HepG2 (cell line): Measurements from ENCODE around the gene ST6GALNAC2. TPM values are rescaled to one million over a fixed set of nuclear protein-coding genes. Genes with fewer than 3 reads are reported as not detected.

Source experiments
- FOXA3 ChIP-seq: IDR thresholded peaks from 2 replicates; pipeline ENCODE4 v1.6.1; 2016; ENCODE audit warnings: missing genetic modification reagents, missing compliant biosample characterization
- HINFP ChIP-seq: sonication (generic); formaldehyde crosslinking; IDR thresholded peaks from 2 replicates; pipeline ENCODE4 v1.4.0; 2020; ENCODE audit warnings: low read depth, mild to moderate bottlenecking, missing genetic modification reagents
- HMGXB4 ChIP-seq, 2 experiments: sonication (generic) in 1 of 2; formaldehyde crosslinking in 1 of 2; IDR thresholded peaks; 2 replicates each; pipeline versions ENCODE4 v1.4.0 to v1.6.1; 2018 to 2020; ENCODE audit warnings: missing genetic modification reagents in 2 of 2, borderline replicate concordance in 1 of 2, low read depth in 1 of 2, mild to moderate bottlenecking in 1 of 2, missing biosample characterization in 1 of 2
- NFIB ChIP-seq: sonication (generic); formaldehyde crosslinking; IDR thresholded peaks from 2 replicates; pipeline ENCODE4 v1.9.0; 2021; ENCODE audit warnings: missing genetic modification reagents, mild to moderate bottlenecking, borderline replicate concordance
- PLRG1 ChIP-seq: fragments of 450-650 bp; conservative IDR thresholded peaks from 2 replicates; pipeline ENCODE4 v1.6.1; 2016
- REPIN1 ChIP-seq: sonication (generic); formaldehyde crosslinking; IDR thresholded peaks from 2 replicates; pipeline ENCODE4 v1.8.0; 2022; ENCODE audit warnings: missing genetic modification reagents, low read depth, mild to moderate bottlenecking, borderline replicate concordance
- SAP130 ChIP-seq: IDR thresholded peaks from 2 replicates; pipeline ENCODE4 v1.6.1; 2016; ENCODE audit warnings: low read depth
- SIN3B ChIP-seq: fragments of 150-350 bp; IDR thresholded peaks from 2 replicates; pipeline ENCODE4 v1.6.1; 2014; ENCODE audit warnings: low read length
- SMARCE1 ChIP-seq: fragments of 450-650 bp; IDR thresholded peaks from 2 replicates; pipeline ENCODE4 v1.6.1; 2017; ENCODE audit warnings: borderline replicate concordance
- TFE3 ChIP-seq: IDR thresholded peaks from 2 replicates; pipeline ENCODE4 v1.6.1; 2016
- ZBED4 ChIP-seq: sonication (generic); formaldehyde crosslinking; IDR thresholded peaks from 2 replicates; pipeline ENCODE4 v1.4.0; 2020; ENCODE audit warnings: missing genetic modification reagents, borderline replicate concordance
- ZBTB33 ChIP-seq: sonication (generic); formaldehyde crosslinking; IDR thresholded peaks from 2 replicates; pipeline ENCODE4 v1.4.0; 2020; ENCODE audit warnings: missing genetic modification reagents
- ZFP90 ChIP-seq: sonication (generic); formaldehyde crosslinking; IDR thresholded peaks from 2 replicates; pipeline ENCODE4 v1.8.0; 2022; ENCODE audit warnings: missing genetic modification reagents, mild to moderate bottlenecking, inconsistent platforms, borderline replicate concordance
- ZNF564 ChIP-seq: sonication (generic); formaldehyde crosslinking; IDR thresholded peaks from 2 replicates; pipeline ENCODE4 v1.8.1; 2023; ENCODE audit warnings: mild to moderate bottlenecking, missing genetic modification reagents
- ZNF576 ChIP-seq: sonication (generic); formaldehyde crosslinking; IDR thresholded peaks from 2 replicates; pipeline ENCODE4 v1.4.0; 2020; ENCODE audit warnings: mild to moderate bottlenecking, missing genetic modification reagents
- ZNF580 ChIP-seq: IDR thresholded peaks from 2 replicates; pipeline ENCODE4 v1.6.1; 2016; ENCODE audit warnings: low read depth, borderline replicate concordance
- polyA plus RNA-seq, 8 experiments: library from polyadenylated mRNA; depleted of rRNA in 3 of 8; stranded (reverse) in 7 of 8; unstranded in 1 of 8; fragments of >200 nt; fragmentation: Illumina TruSeq in 4 of 8; extraction: Trizol in 4 of 8; gene quantifications; 2 replicates each; pipeline versions ENCODE4 v1.2.1 to v1.2.3, GENCODE V29; 2011 to 2016; ENCODE audit warnings: low read depth in 4 of 8, missing spikeins in 1 of 8, mixed read lengths in 1 of 8; ENCODE audit not compliant: insufficient read depth in 1 of 8
- total RNA-seq, 5 experiments: library from RNA; depleted of rRNA; stranded (reverse); fragments of >200 nt; fragmentation: Illumina TruSeq; extraction: Trizol; gene quantifications; 2 replicates each; pipeline ENCODE4 v1.2.3, GENCODE V29; 2016; ENCODE audit warnings: low read depth in 1 of 5

Gene ST6GALNAC2
- total and polyA plus RNA-seq, 2 of the 13 experiments (the other 11 are each of a cell fraction or from before 2014, with no cell fraction given), result 0.12 to 0.49 TPM

GRCh38 chr17:76612977-76613851, 27.6 kb upstream of the ST6GALNAC2 start (continued):
- TF ChIP-seq HMGXB4 (CRISPR knock-in tag; IDR thresholded peaks at IDR 0.05; ENCODE audit: borderline replicate concordance in 1 of 2, low read depth in 1 of 2) (peak in 1 of 2 experiments; percentile 52; a peak in 1 of 4 replicates), ZBTB33 (no peak), HINFP (CRISPR knock-in tag) (no peak), ZNF576 (peak; percentile 87; the same call in 1 of the 2 replicates), ZNF580 (CRISPR knock-in tag) (no peak), FOXA3 (CRISPR knock-in tag) (0 out of 2 replicates have a peak, but pooled peaks have one; percentile 13), ZNF564 (CRISPR knock-in tag) (no peak), ZBED4 (CRISPR knock-in tag) (0 out of 2 replicates have a peak, but pooled peaks have one; percentile 9), PLRG1 (no peak), NFIB (CRISPR knock-in tag) (no peak), SIN3B (no peak), SMARCE1 (no peak), ZFP90 (CRISPR knock-in tag) (0 out of 2 replicates have a peak, but pooled peaks have one; percentile 6), SAP130 (CRISPR knock-in tag) (peak; percentile 61), TFE3 (CRISPR knock-in tag) (no peak; the same call in 1 of the 2 replicates), REPIN1 (peak; percentile 74; the same call in 1 of the 2 replicates)
